ENCODE results near the gene GRK2. TPM values are rescaled to one million over a fixed set of nuclear protein-coding genes. Genes with fewer than 3 reads are reported as not detected.
A peak's percentile ranks its signal among the peaks of the same experiment; 100 is the strongest.

GRK2 gene
- total RNA-seq, 2 donors from 2014 or later = 394 to 432 TPM

GRCh38 chr11:67269401-67270255, 3.4 kb downstream of the GRK2 start:
- H3K36me3 Mint-ChIP-seq = peaks cover 17% of the 10 kb centered on the region
- DNase-seq (ENCODE audit: low spot score) = peak; percentile 84

GRCh38 chr11:67270256-67271204, 4.3 kb downstream of the GRK2 start:
- DNase-seq (ENCODE audit: low spot score) (peak; percentile 37), ATAC-seq (no peak)
- peak overlapping the region; percentile 99 to 100 for H3K27ac Mint-ChIP-seq
- H3K9me3 Mint-ChIP-seq = no peaks in the 10 kb centered on the region
- H3K36me3 Mint-ChIP-seq = peaks cover 17% of the 10 kb centered on the region
- peak overlapping the region; percentile 99 for H3K4me3 Mint-ChIP-seq
- H3K4me1 Mint-ChIP-seq (ENCODE audit: low read depth in 2 of 2) = peaks cover 52 to 60% of the 10 kb centered on the region in 2 donors
- no peaks in the 10 kb centered on the region for H3K27me3 Mint-ChIP-seq

More at GRCh38 chr11:67269401-67270255, 3.4 kb downstream of the GRK2 start:
- Mint-ChIP-seq H3K27ac (peak overlapping the region; percentile 99 to 100), H3K27me3 (no peaks in the 10 kb centered on the region), H3K9me3 (no peaks in the 10 kb centered on the region), H3K4me3 (peak overlapping the region; percentile 99), H3K4me1 (ENCODE audit: low read depth in 2 of 2) (peaks cover 56 to 65% of the 10 kb centered on the region in 2 donors)
- ATAC-seq = peak; percentile 10 to 53

GRCh38 chr11:67271205-67271540, 4.9 kb downstream of the GRK2 start:
- H3K4me1 Mint-ChIP-seq (ENCODE audit: low read depth in 2 of 2) = peaks cover 54 to 59% of the 10 kb centered on the region in 2 donors
- DNase-seq (ENCODE audit: low spot score) = no peak
- H3K27ac Mint-ChIP-seq = peak overlapping the region; percentile 99 to 100
- ATAC-seq = no peak
- H3K36me3 Mint-ChIP-seq = peaks cover 17% of the 10 kb centered on the region
- no peaks in the 10 kb centered on the region for H3K9me3 Mint-ChIP-seq
- peak overlapping the region; percentile 99 for H3K4me3 Mint-ChIP-seq
- H3K27me3 Mint-ChIP-seq = no peaks in the 10 kb centered on the region

- peak overlapping the region; percentile 99 for H3K4me3 Mint-ChIP-seq
- no peaks in the 10 kb centered on the region for H3K9me3 Mint-ChIP-seq
- peak; percentile 63 to 78 for ATAC-seq
- peak overlapping the region; percentile 99 to 100 for H3K27ac Mint-ChIP-seq
- peaks cover 60 to 65% of the 10 kb centered on the region in 2 donors for H3K4me1 Mint-ChIP-seq (ENCODE audit: low read depth in 2 of 2)
- DNase-seq (ENCODE audit: low spot score) = peak; percentile 94
- no peaks in the 10 kb centered on the region for H3K27me3 Mint-ChIP-seq
- peaks cover 17% of the 10 kb centered on the region for H3K36me3 Mint-ChIP-seq
These were observed 5.4 kb downstream of the GRK2 start for GRCh38 chr11:67271541-67272284.

- H3K4me3 Mint-ChIP-seq = peak overlapping the region; percentile 99
- no peaks in the 10 kb centered on the region for H3K9me3 Mint-ChIP-seq
- H3K36me3 Mint-ChIP-seq = peaks cover 12% of the 10 kb centered on the region
- H3K27me3 Mint-ChIP-seq = no peaks in the 10 kb centered on the region
- peak; percentile 22 to 29 for ATAC-seq
- peak; percentile 71 for DNase-seq (ENCODE audit: low spot score)
- peaks cover 68% of the 10 kb centered on the region in 2 donors for H3K4me1 Mint-ChIP-seq (ENCODE audit: low read depth in 2 of 2)
- peak overlapping the region; percentile 99 to 100 for H3K27ac Mint-ChIP-seq
These were observed 6.3 kb downstream of the GRK2 start for GRCh38 chr11:67272327-67273259.

GRCh38 chr11:67273260-67273990, 7.2 kb downstream of the GRK2 start:
- peaks cover 5% of the 10 kb centered on the region for H3K36me3 Mint-ChIP-seq
- peak overlapping the region; percentile 99 for H3K4me3 Mint-ChIP-seq
- ATAC-seq (no peak), DNase-seq (ENCODE audit: low spot score) (no peak)
- H3K4me1 Mint-ChIP-seq (ENCODE audit: low read depth in 2 of 2) = peaks cover 64 to 65% of the 10 kb centered on the region in 2 donors
- H3K9me3 Mint-ChIP-seq = no peaks in the 10 kb centered on the region
- H3K27me3 Mint-ChIP-seq = no peaks in the 10 kb centered on the region
- H3K27ac Mint-ChIP-seq = peak overlapping the region; percentile 99 to 100

- Mint-ChIP-seq H3K27me3 (no peaks in the 10 kb centered on the region), H3K4me3 (peak overlapping the region; percentile 93), H3K4me1 (ENCODE audit: low read depth in 2 of 2) (peaks cover 63 to 68% of the 10 kb centered on the region in 2 donors), H3K9me3 (no peaks in the 10 kb centered on the region), H3K27ac (peak overlapping the region; percentile 99 to 100), H3K36me3 (peaks cover 5% of the 10 kb centered on the region)
- ATAC-seq (no peak), DNase-seq (ENCODE audit: low spot score) (peak; percentile 55)
These were observed 8.7 kb downstream of the GRK2 start for GRCh38 chr11:67274768-67275605.

- peaks cover 58 to 60% of the 10 kb centered on the region in 2 donors for H3K4me1 Mint-ChIP-seq (ENCODE audit: low read depth in 2 of 2)
- no peaks in the 10 kb centered on the region for H3K27me3 Mint-ChIP-seq
- H3K36me3 Mint-ChIP-seq = no peaks in the 10 kb centered on the region
- ATAC-seq (no peak), DNase-seq (ENCODE audit: low spot score) (no peak)
- peak overlapping the region; percentile 93 for H3K4me3 Mint-ChIP-seq
- H3K27ac Mint-ChIP-seq = peak overlapping the region; percentile 99 to 100
- H3K9me3 Mint-ChIP-seq = no peaks in the 10 kb centered on the region
These were observed 9.5 kb downstream of the GRK2 start for GRCh38 chr11:67275606-67276409.

- Mint-ChIP-seq H3K4me1 (ENCODE audit: low read depth in 2 of 2) (peaks cover 48 to 50% of the 10 kb centered on the region in 2 donors), H3K27me3 (no peaks in the 10 kb centered on the region), H3K36me3 (no peaks in the 10 kb centered on the region), H3K27ac (peak overlapping the region; percentile 99 to 100), H3K9me3 (no peaks in the 10 kb centered on the region), H3K4me3 (peak overlapping the region; percentile 93)
- ATAC-seq (peak; percentile 69 to 72), DNase-seq (ENCODE audit: low spot score) (no peak)
These were observed 10.5 kb downstream of the GRK2 start for GRCh38 chr11:67276781-67277230.

- Mint-ChIP-seq H3K27ac (peak overlapping the region; percentile 99 to 100), H3K9me3 (no peaks in the 10 kb centered on the region), H3K4me1 (ENCODE audit: low read depth in 2 of 2) (peaks cover 43 to 44% of the 10 kb centered on the region in 2 donors), H3K27me3 (no peaks in the 10 kb centered on the region), H3K36me3 (no peaks in the 10 kb centered on the region), H3K4me3 (peak overlapping the region; percentile 93)
- ATAC-seq (peak; percentile 93 to 94), DNase-seq (ENCODE audit: low spot score) (peak; percentile 96)
These were observed 11.1 kb downstream of the GRK2 start for GRCh38 chr11:67277231-67277961.
